LNCaP clone FGC (cell line): ENCODE data around the gene MAP3K19.
"Not testable (repeated sequence)": the region's sequence is repeated elsewhere in the genome, so short reads cannot be mapped to it uniquely, and the experiment has no call there.

Source experiments
- DNase-seq: peaks from one replicate; pipeline ENCODE4 v3.0.0-alpha.2; 2011; ENCODE audit warnings: low read depth
- H3K4me3 ChIP-seq: 2 replicates; pipeline ENCODE4 v1.5.1; 2011; ENCODE audit warnings: mild to moderate bottlenecking, low read depth, low read length, control low read depth
- TF ChIP-seq, protein P1 (sequence below): IDR thresholded peaks from 2 replicates; pipeline ENCODE4 v1.5.1; 2012; ENCODE audit warnings: mild to moderate bottlenecking; ENCODE audit not compliant: control insufficient read depth, insufficient read depth; ENCODE audit errors: extremely low read depth

Gene MAP3K19

DNA sequence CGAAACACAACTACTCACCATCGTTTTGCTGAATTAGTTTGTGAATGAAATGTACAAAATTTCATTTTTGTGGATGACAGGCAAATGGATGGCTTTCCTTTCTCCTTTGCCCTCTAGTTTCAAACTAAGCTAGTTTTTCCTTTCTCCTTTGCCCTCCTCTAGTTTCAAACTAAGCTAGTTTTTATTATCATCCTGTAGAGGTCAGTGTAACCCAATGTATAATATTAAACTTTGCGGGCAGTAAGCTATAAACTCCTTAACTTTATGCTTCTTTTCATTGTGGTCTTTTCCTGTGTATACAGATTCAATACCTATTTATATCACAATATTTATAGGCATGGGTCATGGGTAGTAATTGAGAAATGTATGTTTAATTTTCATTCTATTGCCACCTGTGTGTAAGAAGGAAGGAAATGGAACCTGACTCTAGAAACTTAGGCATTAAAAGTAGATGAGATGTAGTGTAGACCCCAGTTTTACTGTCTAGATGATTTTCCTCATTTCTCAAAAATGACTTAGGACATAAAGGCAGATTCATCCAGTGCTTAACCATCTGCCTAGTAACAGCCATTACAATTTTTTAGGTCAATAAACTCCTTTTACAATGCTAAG is 58.1 kb downstream of the MAP3K19 start:
- TF ChIP-seq, protein P1, sequence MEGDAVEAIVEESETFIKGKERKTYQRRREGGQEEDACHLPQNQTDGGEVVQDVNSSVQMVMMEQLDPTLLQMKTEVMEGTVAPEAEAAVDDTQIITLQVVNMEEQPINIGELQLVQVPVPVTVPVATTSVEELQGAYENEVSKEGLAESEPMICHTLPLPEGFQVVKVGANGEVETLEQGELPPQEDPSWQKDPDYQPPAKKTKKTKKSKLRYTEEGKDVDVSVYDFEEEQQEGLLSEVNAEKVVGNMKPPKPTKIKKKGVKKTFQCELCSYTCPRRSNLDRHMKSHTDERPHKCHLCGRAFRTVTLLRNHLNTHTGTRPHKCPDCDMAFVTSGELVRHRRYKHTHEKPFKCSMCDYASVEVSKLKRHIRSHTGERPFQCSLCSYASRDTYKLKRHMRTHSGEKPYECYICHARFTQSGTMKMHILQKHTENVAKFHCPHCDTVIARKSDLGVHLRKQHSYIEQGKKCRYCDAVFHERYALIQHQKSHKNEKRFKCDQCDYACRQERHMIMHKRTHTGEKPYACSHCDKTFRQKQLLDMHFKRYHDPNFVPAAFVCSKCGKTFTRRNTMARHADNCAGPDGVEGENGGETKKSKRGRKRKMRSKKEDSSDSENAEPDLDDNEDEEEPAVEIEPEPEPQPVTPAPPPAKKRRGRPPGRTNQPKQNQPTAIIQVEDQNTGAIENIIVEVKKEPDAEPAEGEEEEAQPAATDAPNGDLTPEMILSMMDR: peak; percentile 42
- no peak for DNase-seq
- H3K4me3 ChIP-seq: no peak overlapping the region

DNA sequence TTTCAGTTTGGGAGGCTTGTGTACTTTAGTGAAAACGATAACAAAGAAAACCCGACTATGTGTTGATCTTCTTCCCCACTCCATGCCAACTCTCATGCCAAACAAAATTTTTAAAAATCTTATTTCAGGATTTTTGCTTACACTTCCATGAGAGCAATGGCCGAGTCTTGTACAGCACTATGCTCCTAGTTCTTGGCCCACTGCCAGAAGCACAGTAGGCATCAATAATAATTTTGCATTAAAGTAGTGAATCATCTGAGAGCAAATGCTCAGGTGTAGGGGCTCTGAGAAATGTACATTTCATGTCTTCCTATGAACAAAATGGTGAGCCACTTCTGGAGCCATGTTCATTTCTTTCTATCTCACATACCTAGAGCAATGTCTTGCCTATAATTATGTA is 62.2 kb downstream of the MAP3K19 start:
- TF ChIP-seq, protein P1: no peak
- DNase-seq: no peak
- no peak overlapping the region for H3K4me3 ChIP-seq

DNA sequence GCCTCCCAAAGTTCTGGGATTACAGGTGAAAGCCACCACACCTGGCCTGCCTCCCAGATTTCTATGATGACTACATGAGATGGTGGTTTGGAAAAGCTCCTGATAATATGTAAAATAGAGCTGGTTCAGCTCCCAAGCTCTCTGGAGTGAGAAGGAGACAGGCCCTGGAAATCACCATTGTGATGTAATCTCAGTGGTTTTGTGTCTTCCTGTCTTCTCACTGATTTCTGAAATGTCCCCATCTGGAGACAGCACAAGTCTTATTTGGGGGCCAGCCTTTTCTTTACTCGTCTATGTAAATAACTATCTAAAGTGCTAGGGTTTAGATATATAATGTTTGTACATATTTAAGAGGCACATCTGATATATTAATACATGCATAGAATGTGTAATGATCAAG is 64.6 kb downstream of the MAP3K19 start:
- TF ChIP-seq, protein P1: no peak
- DNase-seq: no peak
- no peak overlapping the region for H3K4me3 ChIP-seq

- no peak for DNase-seq
- TF ChIP-seq, protein P1: no peak
- no peak overlapping the region for H3K4me3 ChIP-seq
Measured at GRCh38 chr2:134980639-134981038, 66.6 kb downstream of the MAP3K19 start.

DNA sequence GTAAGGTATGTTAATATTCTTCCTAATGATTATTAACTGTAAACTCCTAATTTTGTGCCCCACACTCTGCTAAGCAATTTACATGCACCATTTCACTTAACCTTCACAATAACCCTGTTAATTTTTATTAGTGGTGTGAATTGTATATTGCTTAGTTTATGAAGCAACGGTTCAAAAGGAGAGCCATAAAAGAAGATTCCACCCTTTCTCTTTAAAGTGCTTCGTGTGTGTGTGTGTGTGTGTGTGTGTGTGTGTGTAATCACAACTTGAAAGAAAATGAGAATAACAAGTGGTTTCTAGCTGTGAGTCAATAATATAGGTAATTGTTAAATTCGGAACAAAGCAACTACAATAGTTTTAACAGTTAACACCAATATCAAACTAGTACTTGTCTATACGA is 68.0 kb downstream of the MAP3K19 start:
- TF ChIP-seq, protein P1: no peak

DNA sequence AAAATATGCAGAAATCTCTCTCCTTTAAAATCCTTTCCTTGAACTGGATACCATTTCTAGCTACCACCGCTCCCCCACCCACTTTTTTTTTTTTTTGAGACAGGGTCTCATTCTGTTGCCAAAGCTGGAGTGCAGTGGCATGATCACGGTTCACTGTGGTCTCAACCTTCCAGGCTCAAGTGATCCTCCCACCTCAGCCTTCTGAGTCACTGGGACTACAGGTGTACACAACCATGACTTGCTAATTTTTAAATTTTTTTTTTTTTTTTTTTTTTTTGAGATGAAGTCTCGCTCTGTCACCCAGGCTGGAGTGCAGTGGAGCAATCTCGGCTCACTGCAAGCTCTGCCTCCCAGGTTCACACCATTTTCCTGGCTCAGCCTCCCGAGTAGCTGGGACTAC is 70.1 kb downstream of the MAP3K19 start:
- H3K4me3 ChIP-seq, DNase-seq: not testable (repeated sequence)

More for the DNA sequence above, 68.0 kb downstream of the MAP3K19 start:
- H3K4me3 ChIP-seq: no peak overlapping the region
- DNase-seq: no peak

DNA sequence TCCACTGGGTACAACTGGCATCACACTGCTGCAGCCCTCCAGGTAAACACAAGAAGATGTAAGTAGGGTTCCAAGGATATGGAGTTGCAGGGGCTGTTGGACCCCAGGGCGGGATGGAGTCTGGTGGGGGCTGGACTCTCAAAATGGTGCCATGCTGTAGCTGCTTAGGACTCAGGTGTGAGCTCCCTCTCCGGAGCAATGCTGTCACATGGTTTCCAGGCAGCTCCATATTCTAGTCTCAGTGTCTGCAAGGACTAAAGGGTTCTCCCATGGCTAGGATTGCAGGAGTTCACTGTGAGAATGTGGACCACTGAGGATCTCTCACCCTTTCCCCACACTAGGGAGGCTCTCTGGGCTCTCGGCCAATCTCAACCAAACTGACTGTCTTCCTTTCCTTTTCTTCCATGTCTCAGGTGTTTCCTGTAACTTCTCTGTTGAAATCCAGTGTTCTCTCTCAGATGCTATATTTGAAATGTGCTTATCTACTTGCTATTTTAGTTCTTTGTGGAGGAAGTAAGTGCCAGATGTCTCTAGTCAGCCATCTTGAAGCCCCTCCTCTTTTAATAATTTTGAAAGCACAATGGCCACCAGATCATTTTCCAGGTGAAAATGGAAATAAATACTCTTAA is 71.1 kb downstream of the MAP3K19 start:
- DNase-seq: no peak
- H3K4me3 ChIP-seq: no peak overlapping the region
- TF ChIP-seq, protein P1: no peak
